ENCODE data around the gene SSMEM1. TPM values are rescaled to one million over a fixed set of nuclear protein-coding genes. Genes with fewer than 3 reads are reported as not detected.

Gene SSMEM1
- total RNA-seq, 1 donor from 2014 or later: not detected

GRCh38 chr7:130187360-130187759 lies 20.3 kb upstream of the SSMEM1 start:
- peaks cover 20% of the 10 kb centered on the region for H3K36me3 Mint-ChIP-seq (ENCODE audit: insufficient read depth)
- no peaks in the 10 kb centered on the region for H3K9me3 Mint-ChIP-seq (ENCODE audit: low read depth)
- no peak for TF ChIP-seq CTCF (IDR thresholded peaks at IDR 0.05; ENCODE audit: unreplicated experiment)
- peak overlapping the region; percentile 43 for H3K27ac Mint-ChIP-seq
- no peaks in the 10 kb centered on the region for H3K27me3 Mint-ChIP-seq
- DNase-seq (ENCODE audit: low spot score, unreplicated experiment): no peak
- H3K4me1 Mint-ChIP-seq (ENCODE audit: low read depth): peaks cover 9% of the 10 kb centered on the region
- no peak overlapping the region for H3K4me3 Mint-ChIP-seq (ENCODE audit: low read depth)

- DNase-seq (ENCODE audit: low spot score, unreplicated experiment): no peak
- no peak overlapping the region for H3K4me3 Mint-ChIP-seq (ENCODE audit: low read depth)
- no peaks in the 10 kb centered on the region for H3K9me3 Mint-ChIP-seq (ENCODE audit: low read depth)
- H3K36me3 Mint-ChIP-seq (ENCODE audit: insufficient read depth): peaks cover 24% of the 10 kb centered on the region
- no peak for TF ChIP-seq CTCF (IDR thresholded peaks at IDR 0.05; ENCODE audit: unreplicated experiment)
- H3K27ac Mint-ChIP-seq: no peak overlapping the region
- peaks cover 9% of the 10 kb centered on the region for H3K4me1 Mint-ChIP-seq (ENCODE audit: low read depth)
- no peaks in the 10 kb centered on the region for H3K27me3 Mint-ChIP-seq
These were observed 18.3 kb upstream of the SSMEM1 start for GRCh38 chr7:130189343-130189742.

GRCh38 chr7:130191791-130192190 lies 15.9 kb upstream of the SSMEM1 start:
- H3K4me1 Mint-ChIP-seq (ENCODE audit: low read depth): peaks cover 9% of the 10 kb centered on the region
- DNase-seq (ENCODE audit: low spot score, unreplicated experiment): no peak
- no peak overlapping the region for H3K4me3 Mint-ChIP-seq (ENCODE audit: low read depth)
- no peak overlapping the region for H3K27ac Mint-ChIP-seq
- peaks cover 28% of the 10 kb centered on the region for H3K36me3 Mint-ChIP-seq (ENCODE audit: insufficient read depth)
- H3K27me3 Mint-ChIP-seq: no peaks in the 10 kb centered on the region
- no peaks in the 10 kb centered on the region for H3K9me3 Mint-ChIP-seq (ENCODE audit: low read depth)
- no peak for TF ChIP-seq CTCF (IDR thresholded peaks at IDR 0.05; ENCODE audit: unreplicated experiment)

GRCh38 chr7:130195396-130195795 lies 12.3 kb upstream of the SSMEM1 start:
- TF ChIP-seq CTCF (IDR thresholded peaks at IDR 0.05; ENCODE audit: unreplicated experiment): no peak
- DNase-seq (ENCODE audit: low spot score, unreplicated experiment): no peak
- no peaks in the 10 kb centered on the region for H3K27me3 Mint-ChIP-seq
- no peaks in the 10 kb centered on the region for H3K9me3 Mint-ChIP-seq (ENCODE audit: low read depth)
- H3K36me3 Mint-ChIP-seq (ENCODE audit: insufficient read depth): peaks cover 26% of the 10 kb centered on the region
- no peaks in the 10 kb centered on the region for H3K4me1 Mint-ChIP-seq (ENCODE audit: low read depth)
- no peak overlapping the region for H3K27ac Mint-ChIP-seq
- no peak overlapping the region for H3K4me3 Mint-ChIP-seq (ENCODE audit: low read depth)

DNA sequence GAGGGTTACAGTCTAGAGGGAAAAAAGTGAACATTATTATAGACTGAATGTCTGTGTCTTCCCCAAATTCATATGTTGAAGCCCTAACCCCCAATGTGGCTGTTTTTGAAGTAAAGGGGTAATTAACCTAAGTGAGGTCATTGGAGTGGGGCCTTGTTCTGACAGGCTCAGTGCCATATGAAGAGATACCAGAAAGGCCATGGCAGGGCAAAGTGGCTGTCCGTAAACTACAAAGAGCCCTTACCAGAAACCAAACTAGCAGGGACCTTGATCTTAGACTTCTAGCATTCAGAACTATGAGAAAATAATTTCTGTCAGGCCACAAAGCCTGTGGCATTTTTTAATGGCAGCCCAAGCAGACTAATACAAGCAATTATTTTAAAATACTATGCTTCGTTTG lies 11.2 kb upstream of the SSMEM1 start:
- H3K27me3 Mint-ChIP-seq: no peaks in the 10 kb centered on the region
- no peak for DNase-seq (ENCODE audit: low spot score, unreplicated experiment)
- H3K9me3 Mint-ChIP-seq (ENCODE audit: low read depth): no peaks in the 10 kb centered on the region
- no peak overlapping the region for H3K27ac Mint-ChIP-seq
- no peaks in the 10 kb centered on the region for H3K4me1 Mint-ChIP-seq (ENCODE audit: low read depth)
- peaks cover 26% of the 10 kb centered on the region for H3K36me3 Mint-ChIP-seq (ENCODE audit: insufficient read depth)
- no peak overlapping the region for H3K4me3 Mint-ChIP-seq (ENCODE audit: low read depth)
- TF ChIP-seq CTCF (IDR thresholded peaks at IDR 0.05; ENCODE audit: unreplicated experiment): no peak

Measured in progenitor cell of endocrine pancreas (in vitro differentiated cells).